K562 (cell line): Measurements from ENCODE around the gene TMEM143. TPM values are rescaled to one million over a fixed set of nuclear protein-coding genes. Genes with fewer than 3 reads are reported as not detected.

Experiments used
- BRD9 ChIP-seq: fragments of 450-650 bp; IDR thresholded peaks from 2 replicates; pipeline ENCODE4 v1.6.1; 2018; ENCODE audit warnings: low read depth; ENCODE audit not compliant: partially characterized antibody
- CBX8 ChIP-seq: fragments of 200-600 bp; sonication (generic); IDR thresholded peaks from 2 replicates; pipeline ENCODE4 v1.6.1; 2012; ENCODE audit warnings: borderline replicate concordance, mixed run types, low read depth, mild to moderate bottlenecking, moderate library complexity, mixed read lengths, low read length, control low read depth, inconsistent platforms; ENCODE audit not compliant: poor library complexity, severe bottlenecking; ENCODE audit errors: extremely low read depth
- CHD4 ChIP-seq: fragments of 200-600 bp; sonication (generic); IDR thresholded peaks from 3 replicates; pipeline ENCODE4 v1.6.1; 2012; ENCODE audit warnings: low read depth, mild to moderate bottlenecking, mixed read lengths, low read length, inconsistent platforms; ENCODE audit not compliant: insufficient read depth, insufficient replicate concordance, poor library complexity, severe bottlenecking
- CREB1 ChIP-seq, 2 experiments: sonication (generic) in 1 of 2; formaldehyde crosslinking in 1 of 2; IDR thresholded peaks; 2 replicates each; pipeline versions ENCODE4 v1.6.1 to v1.8.0; 2012 to 2022; ENCODE audit warnings: inconsistent platforms in 1 of 2, mild to moderate bottlenecking in 1 of 2, missing genetic modification reagents in 1 of 2, moderate library complexity in 1 of 2
- CSDE1 ChIP-seq, 2 experiments: fragments of 450-650 bp; IDR thresholded peaks; 2 replicates each; pipeline ENCODE4 v1.6.1; 2016; ENCODE audit warnings: mild to moderate bottlenecking in 1 of 2
- GABPB1 ChIP-seq: sonication (generic); formaldehyde crosslinking; IDR thresholded peaks from 2 replicates; pipeline ENCODE4 v1.8.0; 2022; ENCODE audit warnings: mild to moderate bottlenecking, missing genetic modification reagents
- KAT7 ChIP-seq: sonication (generic); formaldehyde crosslinking; IDR thresholded peaks from 2 replicates; pipeline ENCODE4 v1.8.0; 2022; ENCODE audit warnings: missing genetic modification reagents, mild to moderate bottlenecking, borderline replicate concordance
- MTF1 ChIP-seq: fragments of 250-450 bp; sonication (Bioruptor Pico); IDR thresholded peaks from 2 replicates; pipeline ENCODE4 v1.9.0; 2021; ENCODE audit warnings: moderate library complexity, mild to moderate bottlenecking, inconsistent platforms, borderline replicate concordance
- PML ChIP-seq: IDR thresholded peaks from 2 replicates; pipeline ENCODE4 v1.6.1; 2012; ENCODE audit warnings: low read length, inconsistent platforms
- POLR2A ChIP-seq: fragments of 450-650 bp; conservative IDR thresholded peaks from 2 replicates; pipeline ENCODE4 v1.6.1; 2016
- PRDM10 ChIP-seq: fragments of 450-650 bp; IDR thresholded peaks from 2 replicates; pipeline ENCODE4 v1.6.1; 2018; ENCODE audit not compliant: partially characterized antibody
- SP1 ChIP-seq: sonication (generic); formaldehyde crosslinking; IDR thresholded peaks from 2 replicates; pipeline ENCODE4 v1.8.1; 2022; ENCODE audit warnings: mild to moderate bottlenecking, missing genetic modification reagents
- ZC3H8 ChIP-seq: fragments of 450-650 bp; IDR thresholded peaks from 2 replicates; pipeline ENCODE4 v1.6.1; 2017
- ZNF175 ChIP-seq: fragments of 200-800 bp; sonication (Bioruptor generic); IDR thresholded peaks from 2 replicates; pipeline ENCODE4 v1.6.1; 2016; ENCODE audit warnings: low read depth, mild to moderate bottlenecking, missing genetic modification characterization, missing compliant biosample characterization
- ZNF436 ChIP-seq: fragments of 250-450, 450-650 bp; sonication (Bioruptor Pico); formaldehyde crosslinking; IDR thresholded peaks from 2 replicates; pipeline ENCODE4 v1.7.0; 2020; ENCODE audit warnings: mild to moderate bottlenecking
- ZNF512 ChIP-seq: IDR thresholded peaks from 2 replicates; pipeline ENCODE4 v1.6.1; 2016; ENCODE audit warnings: missing genetic modification characterization, missing compliant biosample characterization
- ZNF77 ChIP-seq: fragments of 250-450 bp; sonication (Bioruptor Pico); IDR thresholded peaks from 2 replicates; pipeline ENCODE4 v1.5.0; 2020
- polyA plus RNA-seq, 8 experiments: library from polyadenylated mRNA; depleted of rRNA in 4 of 8; stranded (reverse) in 5 of 8; unstranded in 3 of 8; fragments of >200 nt; fragmentation: Nextera tagmentation in 2 of 8; fragmentation: Illumina TruSeq in 1 of 8; extraction: Ambion mirVana in 2 of 8; extraction: Trizol in 1 of 8; gene quantifications; 2 replicates each; pipeline versions ENCODE4 v1.2.1 to v1.2.3, GENCODE V29; 2011 to 2014; ENCODE audit warnings: inconsistent platforms in 1 of 8, missing spikeins in 1 of 8
- total RNA-seq, 7 experiments: library from RNA; depleted of rRNA in 6 of 7; stranded (reverse); fragments of >200 nt in 6 of 7; fragmentation: Illumina TruSeq in 2 of 7; extraction: Trizol in 2 of 7; gene quantifications; 2 replicates each; pipeline versions ENCODE4 v1.2.1 to v1.2.3, GENCODE V29; 2011 to 2021; ENCODE audit warnings: low replicate concordance in 1 of 7
- TF ChIP-seq, protein P1 (sequence below): fragments of 450-650 bp; IDR thresholded peaks from 2 replicates; pipeline ENCODE4 v1.6.1; 2014; ENCODE audit warnings: low read depth, mild to moderate bottlenecking, moderate library complexity, borderline replicate concordance

Gene TMEM143
- total and polyA plus RNA-seq, 9 of the 15 experiments (the other 6 are each of a cell fraction or from before 2014, with no cell fraction given) = 0.66 to 8.8 (median 4.3) TPM

GRCh38 chr19:48400018-48400742, 36.4 kb upstream of the TMEM143 start (continued):
- no peak for TF ChIP-seq PRDM10
- peak; percentile 44; the same call in 1 of the 2 replicates for TF ChIP-seq GABPB1 (CRISPR knock-in tag)
- TF ChIP-seq, protein P1, sequence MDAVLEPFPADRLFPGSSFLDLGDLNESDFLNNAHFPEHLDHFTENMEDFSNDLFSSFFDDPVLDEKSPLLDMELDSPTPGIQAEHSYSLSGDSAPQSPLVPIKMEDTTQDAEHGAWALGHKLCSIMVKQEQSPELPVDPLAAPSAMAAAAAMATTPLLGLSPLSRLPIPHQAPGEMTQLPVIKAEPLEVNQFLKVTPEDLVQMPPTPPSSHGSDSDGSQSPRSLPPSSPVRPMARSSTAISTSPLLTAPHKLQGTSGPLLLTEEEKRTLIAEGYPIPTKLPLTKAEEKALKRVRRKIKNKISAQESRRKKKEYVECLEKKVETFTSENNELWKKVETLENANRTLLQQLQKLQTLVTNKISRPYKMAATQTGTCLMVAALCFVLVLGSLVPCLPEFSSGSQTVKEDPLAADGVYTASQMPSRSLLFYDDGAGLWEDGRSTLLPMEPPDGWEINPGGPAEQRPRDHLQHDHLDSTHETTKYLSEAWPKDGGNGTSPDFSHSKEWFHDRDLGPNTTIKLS = 0 out of 2 replicates have a peak, but pooled peaks have one; percentile 44
- no peak for TF ChIP-seq ZNF175 (CRISPR knock-in tag)
- TF ChIP-seq ZNF436 (CRISPR knock-in tag) = no peak
- TF ChIP-seq ZC3H8 = no peak
- peak; percentile 48 for TF ChIP-seq BRD9
- no peak for TF ChIP-seq KAT7 (CRISPR knock-in tag)
- no peak for TF ChIP-seq PML
- TF ChIP-seq POLR2A = peak; percentile 37; the same call in 1 of the 2 replicates
- no peak for TF ChIP-seq ZNF77
- TF ChIP-seq CHD4 = no peak
- no peak for TF ChIP-seq MTF1 (CRISPR knock-in tag)
- TF ChIP-seq ZNF512 = no peak
- TF ChIP-seq CBX8 = no peak
- TF ChIP-seq SP1 (CRISPR knock-in tag) = peak; percentile 82
- no peak for TF ChIP-seq CSDE1 (IDR thresholded peaks at IDR 0.05)
- peak; percentile 12; the same call in 1 of the 2 replicates for TF ChIP-seq CREB1 (IDR thresholded peaks at IDR 0.05)
- 0 out of 2 replicates have a peak, but pooled peaks have one; percentile 5 for TF ChIP-seq CREB1 (CRISPR knock-in tag; IDR thresholded peaks at IDR 0.05)
